G401.6 (cell line): ENCODE data around the gene PQBP1.
"Not testable (repeated sequence)": the region's sequence is repeated elsewhere in the genome, so short reads cannot be mapped to it uniquely, and the experiment has no call there.

Experiments used
- FAIRE-seq: peaks from 2 replicates; lab custom pipeline; 2012; peaks lifted over from hg19 to GRCh38; lab: Jason Lieb, UNC

The PQBP1 gene, protein sequence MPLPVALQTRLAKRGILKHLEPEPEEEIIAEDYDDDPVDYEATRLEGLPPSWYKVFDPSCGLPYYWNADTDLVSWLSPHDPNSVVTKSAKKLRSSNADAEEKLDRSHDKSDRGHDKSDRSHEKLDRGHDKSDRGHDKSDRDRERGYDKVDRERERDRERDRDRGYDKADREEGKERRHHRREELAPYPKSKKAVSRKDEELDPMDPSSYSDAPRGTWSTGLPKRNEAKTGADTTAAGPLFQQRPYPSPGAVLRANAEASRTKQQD

DNA sequence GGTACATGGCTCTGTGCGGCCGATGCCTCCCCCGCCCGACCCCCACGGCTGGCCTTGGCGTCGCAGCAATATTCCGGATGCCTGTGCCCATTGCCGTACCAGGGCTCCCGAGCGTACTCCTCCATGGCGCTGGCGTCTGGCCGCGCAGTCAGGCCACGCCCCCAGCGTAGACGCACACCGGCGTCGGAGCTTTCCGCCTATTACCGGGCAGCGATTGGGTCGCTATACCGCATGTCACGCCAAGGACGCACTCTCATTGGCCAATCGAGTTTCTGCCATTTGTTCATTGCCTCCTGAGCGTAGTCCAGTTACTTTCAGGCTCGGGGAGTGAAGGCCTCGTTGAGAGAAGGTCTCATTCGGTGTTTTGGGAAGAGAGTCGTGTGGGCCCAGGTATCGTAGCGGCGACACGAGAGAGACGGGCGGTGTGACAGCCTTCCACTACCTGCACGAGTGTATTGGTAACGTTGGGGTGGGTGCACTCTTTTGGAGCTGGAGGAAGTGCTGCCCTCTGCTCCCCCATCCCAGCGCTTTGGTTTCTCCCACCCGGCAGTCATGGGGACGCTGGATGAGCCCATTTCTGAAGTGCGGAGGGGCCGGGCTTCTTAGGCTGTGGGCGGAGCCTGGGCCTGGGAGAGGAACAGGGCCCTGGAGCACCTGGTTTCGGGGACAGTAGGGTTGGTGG, at the start of gene PQBP1, which contains the start of gene TIMM17B:
PQBP1 (plus strand) TSS at position 306 of the 682 bp plus-strand sequence. CDS start 580 bp downstream, outside the sequence.
TIMM17B (minus strand) TSS at position 144 of the 682 bp plus-strand sequence; CDS start at position 125, 19 bp downstream.
- peak; percentile 98 for FAIRE-seq

DNA sequence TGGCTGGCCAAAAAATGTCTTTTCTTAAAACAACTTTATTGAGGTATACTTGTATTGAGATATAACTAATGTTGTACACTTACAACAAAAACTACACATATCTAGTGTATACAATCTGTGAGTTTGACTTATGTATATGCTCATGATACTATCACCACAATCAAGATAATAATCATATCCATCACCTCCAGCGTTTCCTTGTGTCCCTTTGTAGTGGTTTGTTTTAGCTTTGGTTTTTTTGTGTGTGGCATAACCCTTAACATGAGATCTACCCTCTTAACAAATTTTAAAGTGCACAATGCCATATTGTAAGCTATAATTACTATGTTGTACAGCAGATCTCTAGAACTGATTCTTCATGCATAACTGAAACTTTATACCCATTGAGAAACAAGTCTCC, 48.9 kb upstream of the PQBP1 start:
- FAIRE-seq, result no peak

DNA sequence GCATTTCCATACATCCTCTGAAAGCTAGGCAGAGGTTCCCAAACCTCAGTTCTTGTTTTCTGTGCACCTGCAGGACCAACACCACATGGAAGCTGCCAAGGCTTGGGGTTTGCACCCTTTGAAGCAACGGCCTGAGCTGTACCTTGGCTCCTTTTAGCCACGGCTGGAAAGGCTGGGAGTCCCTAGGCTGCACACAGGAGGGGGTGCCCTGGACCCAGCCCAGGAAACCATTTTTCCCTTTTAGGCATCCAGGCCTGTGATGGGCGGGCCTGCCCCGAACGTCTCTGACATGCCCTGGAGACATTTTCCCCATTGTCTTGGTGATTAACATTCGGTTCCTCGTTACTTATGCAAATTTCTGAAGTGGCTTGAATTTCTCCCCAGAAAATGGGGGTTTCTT, 44.9 kb upstream of the PQBP1 start:
- no peak for FAIRE-seq

DNA sequence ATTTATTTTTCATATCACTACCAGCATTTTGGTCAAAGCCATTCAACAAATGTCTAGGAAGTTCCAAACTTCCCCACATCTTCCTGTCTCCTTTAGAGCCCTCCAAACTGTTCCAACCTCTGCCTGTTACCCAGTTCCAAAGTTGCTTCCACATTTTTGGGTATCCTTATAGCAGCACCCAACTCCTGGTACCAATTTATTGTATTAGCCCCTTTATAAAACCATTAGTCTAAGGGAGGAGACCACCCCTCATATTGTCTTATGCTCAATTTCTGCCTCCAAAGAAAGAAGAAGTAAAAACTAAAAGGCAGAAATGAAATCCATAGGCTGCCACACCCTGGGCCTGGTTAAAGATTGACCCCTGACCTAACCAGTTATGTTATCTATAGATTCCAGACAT, 44.2 kb upstream of the PQBP1 start:
- not testable (repeated sequence) for FAIRE-seq

DNA sequence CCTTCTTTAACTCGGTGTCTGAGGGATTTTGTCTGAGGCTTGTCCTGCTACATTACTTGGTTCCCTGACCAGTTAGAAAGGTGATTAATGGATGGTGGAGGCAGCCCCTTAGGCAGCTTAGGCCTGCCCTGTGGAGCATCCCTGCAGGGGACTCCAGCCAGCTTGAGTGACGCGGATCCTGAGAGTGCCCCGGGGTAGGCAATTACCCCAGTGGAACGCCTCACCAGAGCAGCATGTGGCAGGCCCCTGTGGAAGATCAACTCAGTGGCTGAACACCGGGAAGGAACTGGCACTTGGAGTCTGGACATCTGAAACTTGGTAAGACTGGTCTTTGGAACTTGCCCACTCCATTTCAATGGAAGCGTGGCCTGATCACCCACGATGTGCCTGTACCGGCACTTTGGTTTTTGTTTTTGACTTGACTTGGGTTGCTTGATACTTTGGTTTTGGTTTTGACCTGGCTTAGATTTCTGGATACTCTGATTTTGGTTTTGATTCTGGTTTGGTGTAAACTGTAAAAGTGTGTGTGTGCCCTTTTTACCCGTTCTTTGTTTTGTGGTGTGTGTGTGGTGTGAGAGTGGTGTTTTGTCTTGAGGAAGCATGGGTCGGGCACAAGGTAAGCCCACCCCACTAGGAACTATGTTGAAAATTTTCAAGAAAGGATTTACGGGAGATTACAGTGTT, 43.5 kb upstream of the PQBP1 start:
- FAIRE-seq, result not testable (repeated sequence)

DNA sequence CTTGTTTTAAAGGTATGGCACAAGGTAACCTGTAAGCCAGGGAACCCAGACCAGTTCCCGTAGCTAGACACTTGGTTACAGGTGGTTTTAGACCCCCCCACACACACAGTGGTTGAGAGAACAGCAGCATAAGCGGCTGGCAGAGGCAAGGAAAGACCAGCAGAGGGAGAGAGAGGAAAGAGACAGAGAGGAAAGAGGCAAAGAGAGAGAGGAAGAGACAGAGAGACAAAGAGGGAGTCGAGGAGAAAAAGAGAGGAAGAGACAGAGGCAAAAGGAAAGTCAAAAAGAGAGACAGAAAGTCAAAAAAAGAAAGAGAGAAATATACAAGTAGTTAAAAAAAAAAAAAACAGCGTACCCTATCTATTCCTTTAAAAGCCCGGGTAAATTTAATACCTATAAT, 42.8 kb upstream of the PQBP1 start:
- peak; percentile 77 for FAIRE-seq

DNA sequence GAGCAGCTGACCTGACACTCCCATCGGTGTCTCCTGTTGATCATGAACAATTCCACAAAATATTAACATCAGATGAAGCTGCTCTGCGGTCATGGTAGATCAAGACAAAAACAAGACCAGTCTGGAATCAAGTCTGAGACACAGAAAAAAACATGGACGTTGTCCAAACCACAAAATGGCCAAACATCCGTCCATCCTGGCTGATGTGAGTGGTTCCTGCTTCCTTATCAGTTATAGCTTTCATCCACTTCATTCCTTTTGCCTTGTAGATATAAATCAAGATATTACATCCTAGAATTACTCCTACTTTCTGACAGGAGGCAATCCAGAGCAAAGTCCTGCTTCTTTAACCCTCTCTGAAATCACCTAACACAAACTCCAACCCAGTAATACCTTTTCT, 33.5 kb upstream of the PQBP1 start:
- no peak for FAIRE-seq

DNA sequence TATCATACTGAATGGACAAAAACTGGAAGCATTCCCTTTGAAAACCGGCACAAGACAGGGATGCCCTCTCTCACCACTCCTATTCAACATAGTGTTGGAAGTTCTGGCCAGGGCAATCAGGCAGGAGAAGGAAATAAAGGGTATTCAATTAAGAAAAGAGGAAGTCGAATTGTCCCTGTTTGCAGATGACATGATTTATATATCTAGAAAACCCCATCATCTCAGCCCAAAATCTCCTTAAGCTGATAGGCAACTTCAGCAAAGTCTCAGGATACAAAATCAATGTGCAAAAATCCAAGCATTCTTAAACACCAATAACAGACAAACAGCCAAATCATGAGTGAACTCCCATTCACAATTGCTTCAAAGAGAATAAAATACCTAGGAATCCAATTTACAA, 25.7 kb upstream of the PQBP1 start:
- FAIRE-seq, result not testable (repeated sequence)

DNA sequence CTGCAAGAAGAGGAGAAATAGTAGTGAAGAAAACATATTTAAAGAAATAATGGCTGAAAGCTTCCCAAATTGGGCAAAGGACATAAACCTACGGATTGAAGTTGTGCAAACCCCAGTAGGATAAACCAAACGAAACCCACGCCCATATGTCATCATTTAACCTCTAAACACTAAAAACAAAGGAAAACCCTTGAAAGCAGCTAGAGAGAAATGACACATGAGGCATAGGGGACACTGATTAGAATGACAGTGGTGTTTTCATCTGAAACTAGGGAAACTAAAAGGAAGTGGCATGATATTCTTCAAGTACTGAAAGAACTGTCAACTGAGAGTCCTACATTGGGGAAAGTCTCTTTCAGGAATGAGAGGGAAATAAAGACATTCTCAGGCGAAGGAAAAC, 20.8 kb upstream of the PQBP1 start:
- not testable (repeated sequence) for FAIRE-seq

DNA sequence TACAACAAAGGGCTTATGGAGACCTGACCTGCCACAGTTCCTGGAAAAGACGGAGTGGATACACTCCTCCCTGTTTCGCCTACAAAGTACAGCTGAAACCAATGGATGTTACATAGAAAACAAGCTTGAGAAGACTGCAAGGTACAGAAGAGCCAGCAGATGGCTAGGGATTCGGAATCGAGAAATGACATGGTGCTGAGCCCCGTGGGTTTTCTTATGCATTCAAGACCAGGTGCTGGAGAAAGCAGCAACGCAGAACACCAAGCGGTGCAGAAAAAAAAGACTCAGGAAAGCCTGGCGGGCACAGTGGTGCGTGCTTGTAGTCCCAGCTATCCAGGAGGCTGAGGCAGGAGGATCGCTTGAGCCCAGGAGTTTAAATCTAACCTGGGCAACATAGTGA, 14.0 kb upstream of the PQBP1 start:
- FAIRE-seq, result peak; percentile 41

DNA sequence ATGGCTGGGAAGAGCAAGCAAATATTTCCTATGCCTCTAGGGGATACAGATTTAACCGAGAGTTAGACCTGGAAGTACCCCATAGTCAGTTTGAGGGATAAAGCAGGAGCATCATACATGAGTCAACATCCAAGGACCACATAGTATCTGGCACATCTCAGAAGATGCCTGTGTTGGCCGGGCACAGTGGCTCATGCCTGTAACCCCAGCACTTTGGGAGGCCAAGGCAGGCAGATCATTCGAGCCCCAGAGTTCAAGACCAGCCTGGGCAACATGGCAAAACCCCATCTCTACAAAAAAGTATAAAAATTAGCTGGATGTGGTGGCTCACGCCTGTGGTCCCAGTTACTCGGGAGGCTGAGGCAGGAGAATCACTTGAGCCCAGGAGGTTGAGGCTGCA, 11.1 kb upstream of the PQBP1 start:
- FAIRE-seq, result not testable (repeated sequence)

DNA sequence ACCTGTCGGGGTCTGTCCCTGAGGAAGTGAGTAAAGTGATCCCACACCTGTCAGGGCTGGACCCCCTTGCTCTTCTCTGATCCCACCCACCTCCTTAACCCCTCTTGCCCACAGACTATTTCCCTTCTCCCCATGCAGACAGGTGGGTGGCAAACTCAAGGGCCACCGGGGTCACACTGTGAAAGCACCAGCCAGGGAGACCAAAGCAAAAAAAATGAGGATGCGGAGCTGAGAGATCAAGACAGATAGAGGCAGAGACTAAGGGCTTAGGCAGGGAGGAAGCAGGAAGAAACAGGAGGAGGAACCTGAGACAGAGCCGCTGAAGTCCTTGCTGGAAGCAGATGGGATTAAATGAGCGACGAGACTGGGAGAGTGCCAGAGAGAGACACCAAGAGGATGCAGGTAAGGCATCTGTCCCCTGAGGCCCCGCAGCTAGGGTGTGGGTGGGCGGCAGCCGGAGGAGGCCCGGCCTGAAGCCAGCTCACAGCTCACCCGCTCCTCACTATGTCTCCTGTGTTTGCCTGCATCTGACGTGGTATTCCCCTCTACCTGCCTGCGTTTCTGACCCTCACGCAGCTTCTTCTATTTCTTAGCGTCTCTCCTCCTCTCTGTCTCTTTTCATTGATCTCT, 7.3 kb upstream of the PQBP1 start:
- FAIRE-seq, result no peak

DNA sequence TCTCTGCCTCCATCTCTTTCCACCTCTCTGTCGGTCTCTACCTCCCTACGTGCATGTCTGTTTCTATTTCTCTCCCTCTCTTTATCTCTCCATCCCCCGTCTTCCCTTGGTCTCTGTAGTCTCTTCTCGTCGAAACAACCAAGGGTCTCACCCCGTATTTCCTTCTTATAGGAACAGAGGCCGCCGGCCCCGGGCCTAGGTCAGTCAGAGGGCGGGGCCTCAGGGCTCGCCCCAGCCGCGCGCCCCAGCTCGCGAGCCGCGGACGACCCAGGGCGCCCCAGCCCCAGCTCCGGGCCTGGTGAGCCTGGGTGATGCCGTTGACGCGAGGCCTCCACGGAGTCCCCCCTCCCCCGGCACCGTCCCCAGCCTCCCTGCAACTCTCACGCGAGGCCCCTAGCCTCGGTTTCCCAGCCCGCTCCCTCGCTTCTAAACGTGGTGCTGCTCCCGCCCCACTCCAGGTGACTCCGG, 6.8 kb upstream of the PQBP1 start:
- FAIRE-seq, result no peak

DNA sequence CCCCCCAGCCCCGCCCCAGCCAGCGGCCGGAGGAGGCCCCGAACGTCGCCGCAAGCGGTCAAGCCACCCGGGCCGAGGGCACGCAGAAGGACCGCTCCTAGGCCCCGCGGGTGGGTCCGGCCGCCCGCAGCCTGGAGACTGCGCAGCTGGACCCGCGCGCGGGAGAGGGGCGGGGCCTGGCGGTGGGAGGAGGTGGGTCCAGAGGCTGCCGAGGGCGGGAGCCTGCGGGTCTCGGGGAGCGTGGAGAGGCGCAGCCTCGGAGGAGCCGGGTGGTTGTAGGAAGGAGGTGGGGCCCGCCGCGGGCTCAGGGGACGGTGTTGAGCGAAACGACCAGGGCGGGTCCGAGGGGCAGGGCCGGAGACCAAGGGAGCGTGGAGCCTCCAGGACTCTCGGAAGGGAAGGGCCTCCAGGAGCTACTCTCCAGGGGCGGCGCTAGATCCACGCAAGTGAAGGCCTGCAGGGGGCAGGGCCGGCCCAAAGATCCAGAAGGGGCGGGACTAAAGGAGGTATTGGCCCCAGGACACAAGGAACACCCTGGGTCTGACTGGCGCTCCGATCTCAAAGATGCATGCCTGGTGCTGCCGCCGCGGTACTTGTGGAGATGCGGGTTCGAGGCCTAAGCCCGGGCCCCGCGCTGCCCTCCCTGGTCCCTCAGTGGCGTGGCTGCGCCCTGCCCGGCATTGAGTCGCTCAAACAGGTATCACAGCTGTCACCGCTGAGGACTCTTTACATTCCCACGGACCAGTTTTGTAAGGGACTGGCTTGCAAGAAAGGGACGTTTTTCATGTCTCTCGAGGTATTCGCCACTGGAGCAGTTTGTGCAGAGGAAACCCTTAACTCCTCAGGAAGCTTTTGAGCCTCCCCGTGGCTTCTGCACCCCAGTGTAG, 6.1 kb upstream of the PQBP1 start:
- peak; percentile 95 for FAIRE-seq

DNA sequence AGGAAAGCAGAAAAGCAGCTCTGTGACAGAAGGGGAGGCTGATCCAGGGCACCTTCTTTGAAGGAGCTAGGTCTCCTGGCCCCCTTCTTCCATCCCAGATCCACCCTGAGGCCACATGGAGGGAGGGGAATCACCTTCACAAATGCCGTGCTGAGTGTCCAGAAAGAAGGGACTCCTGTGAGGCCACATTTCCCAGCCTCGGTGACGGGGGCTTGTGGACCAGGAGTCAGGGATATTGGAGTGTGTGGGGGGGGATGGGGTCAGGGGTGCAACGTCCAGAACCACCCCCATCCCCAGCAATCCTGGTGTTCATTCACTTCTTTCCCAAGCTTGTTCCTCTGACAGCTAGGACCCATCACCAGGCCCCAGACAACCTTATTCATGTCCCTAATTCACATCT, 4.8 kb upstream of the PQBP1 start:
- no peak for FAIRE-seq

DNA sequence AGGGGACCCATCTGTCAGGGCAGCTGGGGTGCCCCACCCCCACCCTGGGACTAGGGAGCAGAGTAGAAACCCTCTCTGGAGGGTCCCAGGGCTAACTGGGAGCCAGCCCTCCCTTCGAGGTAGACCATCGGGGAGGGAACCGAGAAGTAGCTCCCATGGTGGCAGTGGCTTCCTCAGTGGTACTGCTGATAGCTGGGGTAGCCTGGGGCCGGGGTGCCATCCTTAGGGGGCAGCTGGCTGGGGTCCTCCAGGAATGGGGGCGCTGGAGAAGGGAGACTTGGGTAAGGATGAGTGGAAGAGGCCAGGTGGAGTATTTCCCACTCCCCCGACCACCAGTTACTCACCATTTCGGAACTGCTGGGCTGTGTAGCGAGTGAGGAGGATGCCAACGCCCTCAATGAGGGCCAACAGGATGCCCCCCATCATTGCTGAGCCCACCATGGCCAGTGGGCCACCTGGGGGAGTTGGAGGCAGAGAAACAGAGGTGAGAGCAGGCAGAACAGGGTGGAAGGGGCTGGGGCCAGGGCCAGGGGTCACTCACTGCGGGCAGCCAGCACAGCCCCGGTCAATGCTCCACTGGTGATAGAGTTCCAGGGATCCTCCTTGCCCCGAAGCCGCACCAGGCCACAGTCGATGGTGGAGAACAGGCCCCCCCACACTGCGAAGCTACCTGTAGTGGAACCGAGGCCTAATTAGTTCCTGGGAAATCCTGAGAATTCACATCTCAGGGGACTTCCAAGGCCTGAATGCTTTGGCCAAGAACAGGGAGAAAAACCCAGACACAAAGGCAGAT, 4.0 kb upstream of the PQBP1 start:
- no peak for FAIRE-seq

DNA sequence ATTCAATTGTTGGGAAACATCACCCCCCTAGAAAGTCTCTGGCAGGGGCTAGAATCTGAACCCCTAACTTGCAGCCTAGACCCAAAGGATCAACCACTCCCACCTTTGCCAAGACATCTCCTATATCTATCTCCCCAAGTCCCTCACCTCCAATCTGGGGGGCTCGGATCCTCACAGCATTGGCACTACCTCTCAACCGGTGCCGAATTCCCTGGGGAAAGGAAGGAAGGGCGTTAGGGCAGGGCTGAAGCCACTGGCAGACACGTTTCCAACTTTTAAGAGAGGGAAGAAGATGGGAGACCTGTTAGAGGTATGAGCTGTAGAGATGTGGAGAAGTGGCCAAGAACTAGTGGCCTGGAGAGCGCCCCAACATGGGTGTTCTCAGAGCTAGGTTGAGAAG, 2.8 kb upstream of the PQBP1 start:
- no peak for FAIRE-seq

DNA sequence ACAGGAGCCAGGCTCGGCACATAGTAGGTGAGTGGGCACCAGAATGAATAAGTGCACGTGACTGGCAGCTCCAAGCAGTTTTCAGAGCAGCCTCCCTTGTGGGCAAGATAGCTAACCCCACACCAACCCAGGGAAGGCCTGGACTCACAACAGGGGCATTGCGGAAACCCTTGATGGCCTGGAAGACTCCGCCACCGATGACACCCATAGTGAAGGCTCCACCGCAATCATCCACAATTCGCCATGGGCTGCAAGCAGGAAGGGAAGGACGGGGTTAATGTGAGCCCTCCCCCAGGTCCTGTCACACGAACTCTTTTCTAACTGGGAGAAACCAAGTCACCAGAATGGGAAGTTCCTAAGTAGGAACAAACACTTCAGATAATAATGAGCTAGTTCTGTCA, 1.1 kb upstream of the PQBP1 start:
- FAIRE-seq, result no peak

DNA sequence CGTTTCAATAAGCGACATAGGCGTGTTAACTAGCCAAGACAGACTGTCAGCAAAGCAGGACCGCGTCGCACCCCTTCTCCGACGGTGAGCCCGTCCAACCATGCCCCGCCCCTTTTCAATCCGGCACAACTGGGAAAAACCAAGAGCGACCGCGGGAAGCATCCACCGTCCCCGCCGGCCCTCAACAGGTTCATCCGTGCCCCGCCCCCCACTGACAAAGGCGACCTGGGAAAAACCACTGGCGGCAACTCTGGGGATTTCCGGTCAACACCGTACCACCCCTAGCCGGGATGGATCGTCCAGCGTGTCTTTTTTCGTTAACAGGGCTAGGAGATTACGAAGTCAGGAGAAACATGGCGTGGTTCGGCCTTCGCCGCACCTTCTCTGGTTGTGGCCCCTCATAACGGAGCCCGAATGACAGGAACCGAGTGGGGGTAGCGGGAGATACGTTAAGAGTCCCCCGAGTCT, 539 bp upstream of the PQBP1 start:
- FAIRE-seq, result peak; percentile 69

DNA sequence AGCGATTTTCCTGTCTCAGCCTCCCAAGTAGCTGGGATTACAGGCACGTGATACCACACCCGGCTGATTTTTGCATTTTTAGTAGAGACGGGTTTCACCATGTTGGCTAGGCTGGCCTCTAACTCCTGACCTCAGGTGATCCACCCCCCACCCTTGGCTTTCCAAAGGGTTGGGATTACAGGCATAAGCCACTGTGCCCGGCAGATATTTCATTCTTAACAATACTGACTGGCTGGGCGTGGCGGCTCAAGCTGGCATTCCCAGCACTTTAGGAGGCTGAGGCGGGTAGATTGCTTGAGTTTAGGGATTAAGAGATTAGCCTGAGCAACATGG, 1.3 kb downstream of the PQBP1 start:
- no peak for FAIRE-seq

DNA sequence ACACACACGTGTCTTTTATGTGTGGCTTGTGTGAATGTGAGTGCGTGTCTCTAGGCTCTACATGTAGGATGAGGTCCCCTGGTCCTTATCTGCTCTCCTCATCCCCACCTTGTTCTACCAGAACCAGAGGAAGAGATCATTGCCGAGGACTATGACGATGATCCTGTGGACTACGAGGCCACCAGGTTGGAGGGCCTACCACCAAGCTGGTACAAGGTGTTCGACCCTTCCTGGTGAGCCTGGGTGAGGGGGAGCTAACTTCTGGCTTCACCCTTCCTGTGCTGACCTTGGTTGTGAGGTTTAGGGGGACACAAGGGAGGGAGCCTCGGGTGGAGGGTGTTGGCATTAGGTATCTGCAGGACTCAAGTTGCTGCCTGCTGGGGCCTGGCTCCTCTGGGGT, 3.3 kb downstream of the PQBP1 start:
- no peak for FAIRE-seq
